Measurements from ENCODE around the gene DCTN2. TPM values are rescaled to one million over a fixed set of nuclear protein-coding genes. Genes with fewer than 3 reads are reported as not detected.
"Not testable (repeated sequence)": the region's sequence is repeated elsewhere in the genome, so short reads cannot be mapped to it uniquely, and the experiment has no call there.

DCTN2 gene
- total RNA-seq, 1 experiment from 2014 or later = 129 TPM

DNA sequence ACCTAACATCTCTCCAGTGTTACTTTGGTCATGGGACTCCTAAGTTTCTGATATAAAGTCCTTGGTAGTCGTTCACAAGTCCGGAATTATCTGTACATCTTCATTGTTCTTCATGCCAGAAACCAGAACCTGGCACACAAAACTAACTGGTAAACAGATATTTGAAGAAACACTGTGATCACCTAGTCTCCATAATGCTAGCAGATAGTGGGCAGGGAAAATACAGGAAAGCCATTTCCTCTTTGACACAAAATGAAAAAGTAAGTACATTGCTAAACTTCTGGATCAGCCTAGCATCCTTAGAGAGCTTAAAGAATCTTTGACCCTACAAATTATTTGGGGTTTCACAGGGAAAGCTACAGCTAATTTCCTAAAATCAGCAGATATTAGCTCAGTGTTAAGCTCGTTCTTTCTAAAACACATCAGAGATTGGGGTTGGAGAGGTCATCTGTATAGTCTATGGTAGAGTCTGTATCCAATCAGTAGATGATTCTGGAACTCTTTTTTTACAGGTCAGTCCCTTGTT, 31.5 kb downstream of the DCTN2 start:
- no peaks in the 10 kb centered on the region for H3K27me3 ChIP-seq (replicated peaks; ENCODE audit: insufficient read depth, low read depth, low read length, poor library complexity)
- BruUV-seq (replicated peaks) = no TSS peak
- intact Hi-C loops (cut with micrococcal nuclease; ENCODE audit: unreplicated experiment) = no loop called here
- no peak for TF ChIP-seq EZH2 (IDR thresholded peaks at IDR 0.05; ENCODE audit: borderline replicate concordance, low read depth, low read length, poor library complexity, severe bottlenecking)
- TF ChIP-seq, protein P1, sequence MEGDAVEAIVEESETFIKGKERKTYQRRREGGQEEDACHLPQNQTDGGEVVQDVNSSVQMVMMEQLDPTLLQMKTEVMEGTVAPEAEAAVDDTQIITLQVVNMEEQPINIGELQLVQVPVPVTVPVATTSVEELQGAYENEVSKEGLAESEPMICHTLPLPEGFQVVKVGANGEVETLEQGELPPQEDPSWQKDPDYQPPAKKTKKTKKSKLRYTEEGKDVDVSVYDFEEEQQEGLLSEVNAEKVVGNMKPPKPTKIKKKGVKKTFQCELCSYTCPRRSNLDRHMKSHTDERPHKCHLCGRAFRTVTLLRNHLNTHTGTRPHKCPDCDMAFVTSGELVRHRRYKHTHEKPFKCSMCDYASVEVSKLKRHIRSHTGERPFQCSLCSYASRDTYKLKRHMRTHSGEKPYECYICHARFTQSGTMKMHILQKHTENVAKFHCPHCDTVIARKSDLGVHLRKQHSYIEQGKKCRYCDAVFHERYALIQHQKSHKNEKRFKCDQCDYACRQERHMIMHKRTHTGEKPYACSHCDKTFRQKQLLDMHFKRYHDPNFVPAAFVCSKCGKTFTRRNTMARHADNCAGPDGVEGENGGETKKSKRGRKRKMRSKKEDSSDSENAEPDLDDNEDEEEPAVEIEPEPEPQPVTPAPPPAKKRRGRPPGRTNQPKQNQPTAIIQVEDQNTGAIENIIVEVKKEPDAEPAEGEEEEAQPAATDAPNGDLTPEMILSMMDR (conservative IDR thresholded peaks at IDR 0.05; ENCODE audit: low read depth, low read length) = no peak
- CTCF ChIA-PET = no interaction called here
- POLR2A ChIA-PET (ENCODE audit: low non-redundant PET) = interaction anchor here (0.8 kb wide), 1 partner anchor 15 kb away, joined by 4 read pairs; no protein-coding TSS in a partner anchor
- DNase-seq (ENCODE audit: low spot score) = no peak
- H3K4me1 ChIP-seq (ENCODE audit: insufficient read depth, low read length, poor library complexity, severe bottlenecking) = peaks cover 18% of the 10 kb centered on the region
- no peaks in the 10 kb centered on the region for H3K9me3 ChIP-seq (ENCODE audit: low read depth, low read length, poor library complexity, severe bottlenecking)
- H3K36me3 ChIP-seq (ENCODE audit: insufficient read depth, low read length, poor library complexity, severe bottlenecking) = peaks cover 96% of the 10 kb centered on the region
- peak overlapping the region; percentile 58 for H3K27ac ChIP-seq (ENCODE audit: low read depth, low read length, poor library complexity, severe bottlenecking)
- no peak overlapping the region for H3K4me3 ChIP-seq (ENCODE audit: low read depth, low read length, poor library complexity, severe bottlenecking)

DNA sequence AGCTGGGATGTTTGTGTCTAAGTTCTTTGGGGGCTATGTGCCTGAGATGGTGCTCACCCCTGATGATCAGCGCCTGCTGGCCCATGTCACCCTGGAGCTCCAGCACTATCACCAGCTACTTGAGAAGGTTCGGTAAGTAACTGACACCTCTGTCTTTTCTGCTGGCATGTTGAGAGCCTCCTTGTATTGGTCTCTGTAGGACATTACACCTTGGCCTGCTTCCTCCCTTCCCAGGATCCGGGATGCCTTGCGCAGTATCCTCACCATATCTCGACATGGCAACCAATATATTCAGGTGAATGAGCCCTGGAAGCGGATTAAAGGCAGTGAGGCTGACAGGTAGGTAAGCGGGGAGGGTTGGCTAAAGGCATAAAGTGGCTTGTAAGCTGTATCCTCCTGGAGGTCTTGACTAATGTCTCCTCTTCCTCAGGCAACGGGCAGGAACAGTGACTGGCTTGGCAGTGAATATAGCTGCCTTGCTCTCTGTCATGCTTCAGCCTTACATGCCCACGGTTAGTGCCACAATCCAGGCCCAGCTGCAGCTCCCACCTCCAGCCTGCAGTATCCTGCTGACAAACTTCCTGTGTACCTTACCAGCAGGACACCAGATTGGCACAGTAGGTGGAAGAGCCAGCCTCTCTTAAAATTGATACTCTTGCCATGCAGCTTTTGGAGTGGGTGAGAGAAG, 32.1 kb downstream of the DCTN2 start:
- peaks cover 99% of the 10 kb centered on the region for H3K36me3 ChIP-seq (ENCODE audit: insufficient read depth, low read length, poor library complexity, severe bottlenecking)

DNA sequence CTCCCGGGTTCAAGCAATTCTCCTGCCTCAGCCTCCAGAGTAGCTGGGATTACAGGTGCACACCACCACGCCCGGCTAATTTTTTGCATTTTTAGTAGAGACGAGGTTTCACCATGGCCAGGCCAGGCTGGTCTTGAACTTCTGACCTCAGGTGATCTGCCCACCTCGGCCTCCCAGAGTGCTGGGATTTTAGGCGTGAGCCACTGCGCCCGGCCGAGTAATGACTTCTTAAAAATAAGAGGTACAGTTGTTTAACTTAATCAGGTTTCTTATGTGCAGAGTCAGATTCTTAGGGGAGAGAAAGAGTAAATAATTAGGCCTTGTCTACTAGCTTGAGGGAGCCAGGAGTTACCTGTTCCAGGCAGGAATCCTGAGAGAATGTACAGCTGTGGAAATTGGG, 32.7 kb downstream of the DCTN2 start:
- Histone ChIP-seq H3K36me3 (ENCODE audit: insufficient read depth, low read length, poor library complexity, severe bottlenecking) (peaks cover 98% of the 10 kb centered on the region), H3K4me1 (ENCODE audit: insufficient read depth, low read length, poor library complexity, severe bottlenecking) (peaks cover 18% of the 10 kb centered on the region)
- H3K9me3 ChIP-seq (ENCODE audit: low read depth, low read length, poor library complexity, severe bottlenecking); intact Hi-C loops (cut with micrococcal nuclease; ENCODE audit: unreplicated experiment); H3K4me3 ChIP-seq (ENCODE audit: low read depth, low read length, poor library complexity, severe bottlenecking); BruUV-seq (replicated peaks); H3K27me3 ChIP-seq (replicated peaks; ENCODE audit: insufficient read depth, low read depth, low read length, poor library complexity); DNase-seq (ENCODE audit: low spot score); H3K27ac ChIP-seq (ENCODE audit: low read depth, low read length, poor library complexity, severe bottlenecking): not testable (repeated sequence)
- POLR2A ChIA-PET (ENCODE audit: low non-redundant PET) = interaction anchor here (0.6 kb wide), 1 partner anchor 48 kb away, joined by 4 read pairs; no protein-coding TSS in a partner anchor
- CTCF ChIA-PET = interaction anchor here (0.7 kb wide), 1 partner anchor 479 kb away, joined by 3 read pairs; no protein-coding TSS in a partner anchor

More for the DNA sequence above, 32.1 kb downstream of the DCTN2 start:
- Histone ChIP-seq H3K27me3 (replicated peaks; ENCODE audit: insufficient read depth, low read depth, low read length, poor library complexity) (no peaks in the 10 kb centered on the region), H3K27ac (ENCODE audit: low read depth, low read length, poor library complexity, severe bottlenecking) (peak overlapping the region; percentile 58), H3K9me3 (ENCODE audit: low read depth, low read length, poor library complexity, severe bottlenecking) (no peaks in the 10 kb centered on the region), H3K4me3 (ENCODE audit: low read depth, low read length, poor library complexity, severe bottlenecking) (no peak overlapping the region), H3K4me1 (ENCODE audit: insufficient read depth, low read length, poor library complexity, severe bottlenecking) (peaks cover 18% of the 10 kb centered on the region)
- DNase-seq (ENCODE audit: low spot score) = no peak
- POLR2A ChIA-PET (ENCODE audit: low non-redundant PET) = interaction anchor here (0.6 to 0.8 kb wide), 2 partner anchors 15 to 47 kb away, joined by 4 read pairs; no protein-coding TSS in a partner anchor
- TF ChIP-seq EZH2 (IDR thresholded peaks at IDR 0.05; ENCODE audit: borderline replicate concordance, low read depth, low read length, poor library complexity, severe bottlenecking) = no peak
- CTCF ChIA-PET = no interaction called here
- no TSS peak for BruUV-seq (replicated peaks)
- intact Hi-C loops (cut with micrococcal nuclease; ENCODE audit: unreplicated experiment) = no loop called here

DNA sequence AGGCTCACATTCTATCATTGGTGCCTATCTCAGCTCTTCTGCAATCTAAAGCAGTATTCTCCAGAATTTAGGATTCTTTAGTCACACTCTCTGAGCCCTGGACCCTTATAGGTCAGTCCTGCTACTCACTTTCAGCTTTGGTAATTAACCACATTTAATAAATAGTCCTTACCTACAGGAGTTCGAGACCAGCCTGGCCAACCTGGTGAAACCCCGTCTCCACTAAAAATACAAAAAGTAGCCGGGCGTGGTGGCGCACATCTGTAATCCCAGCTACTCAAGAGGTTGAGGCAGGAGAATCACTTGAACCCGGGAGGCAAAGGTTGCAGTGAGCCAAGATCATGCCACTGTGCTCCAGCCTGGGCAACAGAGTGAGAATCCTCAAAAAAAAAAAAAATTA, 33.3 kb downstream of the DCTN2 start:
- CTCF ChIA-PET = interaction anchor here (0.7 kb wide), 1 partner anchor 478 kb away, joined by 3 read pairs; no protein-coding TSS in a partner anchor
- POLR2A ChIA-PET (ENCODE audit: low non-redundant PET); intact Hi-C loops (cut with micrococcal nuclease; ENCODE audit: unreplicated experiment); H3K9me3 ChIP-seq (ENCODE audit: low read depth, low read length, poor library complexity, severe bottlenecking); BruUV-seq (replicated peaks); H3K27ac ChIP-seq (ENCODE audit: low read depth, low read length, poor library complexity, severe bottlenecking); DNase-seq (ENCODE audit: low spot score); H3K27me3 ChIP-seq (replicated peaks; ENCODE audit: insufficient read depth, low read depth, low read length, poor library complexity); H3K4me3 ChIP-seq (ENCODE audit: low read depth, low read length, poor library complexity, severe bottlenecking): not testable (repeated sequence)
- peaks cover 18% of the 10 kb centered on the region for H3K4me1 ChIP-seq (ENCODE audit: insufficient read depth, low read length, poor library complexity, severe bottlenecking)
- H3K36me3 ChIP-seq (ENCODE audit: insufficient read depth, low read length, poor library complexity, severe bottlenecking) = peaks cover 97% of the 10 kb centered on the region

All from A673 (cell line).